Hepatocyte (in vitro differentiated cells): Measurements from ENCODE around the gene RAB40AL.

Source experiments
- CTCF ChIP-seq: fragments of 200-600 bp; sonication (generic); IDR thresholded peaks from 2 replicates; pipeline ENCODE4 v1.5.1; 2016; ENCODE audit warnings: antibody characterized with exemption, mild to moderate bottlenecking; ENCODE audit not compliant: poor library complexity
- EZH2 ChIP-seq: fragments of 200-600 bp; sonication (generic); IDR thresholded peaks from 2 replicates; pipeline ENCODE4 v1.6.1; 2016; ENCODE audit warnings: antibody characterized with exemption, mild to moderate bottlenecking, borderline replicate concordance
- EZH2phosphoT487 ChIP-seq: fragments of 200-600 bp; sonication (generic); IDR thresholded peaks from one replicate; pipeline ENCODE4 v1.6.1; 2018; ENCODE audit warnings: antibody characterized with exemption, mild to moderate bottlenecking, low read depth, moderate library complexity; ENCODE audit not compliant: unreplicated experiment, severe bottlenecking

- TF ChIP-seq CTCF (no peak), EZH2phosphoT487 (no peak), EZH2 (no peak)
These were observed 20.7 kb downstream of the RAB40AL start for GRCh38 chrX:102957751-102958150.
